ENCODE measurements around the gene GRAP. TPM values are rescaled to one million over a fixed set of nuclear protein-coding genes. Genes with fewer than 3 reads are reported as not detected.

The GRAP gene
- total and polyA plus RNA-seq, 9 of the 15 experiments (the other 6 are each of a cell fraction or from before 2014, with no cell fraction given), result 0.07 to 0.41 (median 0.19) TPM; not detected in 5

DNA sequence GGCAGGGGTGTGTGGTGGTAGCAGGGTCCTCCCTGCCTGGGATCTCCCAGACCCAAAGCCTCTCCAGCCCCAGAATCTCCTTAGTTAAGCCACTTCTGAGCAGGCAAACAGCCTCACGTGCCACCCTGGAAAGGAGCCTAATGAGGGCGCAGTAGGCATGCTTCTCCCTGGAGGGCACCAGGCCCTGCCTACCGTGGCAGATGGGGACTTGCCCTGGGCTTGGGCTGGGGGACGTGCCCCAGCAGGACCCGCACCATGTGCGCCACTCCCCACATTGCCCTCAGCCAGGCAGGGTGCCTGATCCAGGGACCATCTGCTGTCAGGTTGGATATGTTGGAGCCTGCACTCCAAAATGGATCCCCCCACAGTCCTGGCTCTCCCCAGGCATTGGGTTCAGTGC lies 56.4 kb downstream of the GRAP start:
- ChIA-PET POLR2A (no interaction called here), CTCF (ENCODE audit: low intra/inter-chr PET ratio) (no interaction called here)
- no peak overlapping the region for H3K9ac ChIP-seq (ENCODE audit: insufficient read depth in 1 of 2, low read depth in 2 of 2, low read length in 2 of 2)
- peaks cover 5% of the 10 kb centered on the region; the same call in 1 of the 2 replicates for H4K20me1 ChIP-seq (replicated peaks; ENCODE audit: control insufficient read depth, insufficient read depth, low read length)
- H3K79me2 ChIP-seq (ENCODE audit: control insufficient read depth, insufficient read depth, low read length), result 0 out of 3 replicates have a peak, but pooled peaks cover 3% of the 10 kb centered on the region
- peaks cover 10% of the 10 kb centered on the region; the same call in 1 of the 3 replicates for H3K36me3 ChIP-seq (ENCODE audit: control insufficient read depth, insufficient read depth, low read length)
- in situ Hi-C loops (cut with MboI), result no loop called here
- BruUV-seq (replicated peaks), result no TSS peak
- FAIRE-seq, result no peak
- H2AFZ ChIP-seq (ENCODE audit: low read depth, low read length), result no peak overlapping the region
- H3K27me3 ChIP-seq (ENCODE audit: control insufficient read depth in 2 of 2, insufficient read depth in 2 of 2, low read length in 2 of 2), result no peaks in the 10 kb centered on the region
- WGBS (ENCODE audit: insufficient coverage, low coverage, missing lambda C conversion rate), result 87% methylated on average over 3 of the region's 6 CpGs
- H3K9me1 ChIP-seq (ENCODE audit: control insufficient read depth, insufficient read depth, low read length), result no peaks in the 10 kb centered on the region
- no peak overlapping the region for H3K27ac ChIP-seq (ENCODE audit: extremely low read depth, low read depth, low read length)
- TF ChIP-seq ZNF707 (CRISPR knock-in tag; conservative IDR thresholded peaks at IDR 0.05) (no peak), SIN3B (IDR thresholded peaks at IDR 0.05; ENCODE audit: low read depth) (no peak), CBFA2T3 (IDR thresholded peaks at IDR 0.05) (no peak), PHF8 (IDR thresholded peaks at IDR 0.05; ENCODE audit: borderline replicate concordance, low read length) (no peak), TCF7L2 (IDR thresholded peaks at IDR 0.05; ENCODE audit: low read depth, low read length) (no peak), CHCHD3 (CRISPR knock-in tag; IDR thresholded peaks at IDR 0.05) (no peak), TBP (optimal IDR thresholded peaks at IDR 0.05; ENCODE audit: low read depth, low read length) (no peak), YBX1 (IDR thresholded peaks at IDR 0.05) (no peak), ZNF780A (CRISPR knock-in tag; IDR thresholded peaks at IDR 0.05) (no peak), BACH1 (tag; IDR thresholded peaks at IDR 0.05) (no peak), ZNF184 (CRISPR knock-in tag; IDR thresholded peaks at IDR 0.05) (no peak)
- TF ChIP-seq, protein P1, sequence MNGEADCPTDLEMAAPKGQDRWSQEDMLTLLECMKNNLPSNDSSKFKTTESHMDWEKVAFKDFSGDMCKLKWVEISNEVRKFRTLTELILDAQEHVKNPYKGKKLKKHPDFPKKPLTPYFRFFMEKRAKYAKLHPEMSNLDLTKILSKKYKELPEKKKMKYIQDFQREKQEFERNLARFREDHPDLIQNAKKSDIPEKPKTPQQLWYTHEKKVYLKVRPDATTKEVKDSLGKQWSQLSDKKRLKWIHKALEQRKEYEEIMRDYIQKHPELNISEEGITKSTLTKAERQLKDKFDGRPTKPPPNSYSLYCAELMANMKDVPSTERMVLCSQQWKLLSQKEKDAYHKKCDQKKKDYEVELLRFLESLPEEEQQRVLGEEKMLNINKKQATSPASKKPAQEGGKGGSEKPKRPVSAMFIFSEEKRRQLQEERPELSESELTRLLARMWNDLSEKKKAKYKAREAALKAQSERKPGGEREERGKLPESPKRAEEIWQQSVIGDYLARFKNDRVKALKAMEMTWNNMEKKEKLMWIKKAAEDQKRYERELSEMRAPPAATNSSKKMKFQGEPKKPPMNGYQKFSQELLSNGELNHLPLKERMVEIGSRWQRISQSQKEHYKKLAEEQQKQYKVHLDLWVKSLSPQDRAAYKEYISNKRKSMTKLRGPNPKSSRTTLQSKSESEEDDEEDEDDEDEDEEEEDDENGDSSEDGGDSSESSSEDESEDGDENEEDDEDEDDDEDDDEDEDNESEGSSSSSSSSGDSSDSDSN (IDR thresholded peaks at IDR 0.05; ENCODE audit: borderline replicate concordance in 1 of 2, low read depth in 2 of 2, low read length in 2 of 2), result no peak
- TF ChIP-seq, protein P2, sequence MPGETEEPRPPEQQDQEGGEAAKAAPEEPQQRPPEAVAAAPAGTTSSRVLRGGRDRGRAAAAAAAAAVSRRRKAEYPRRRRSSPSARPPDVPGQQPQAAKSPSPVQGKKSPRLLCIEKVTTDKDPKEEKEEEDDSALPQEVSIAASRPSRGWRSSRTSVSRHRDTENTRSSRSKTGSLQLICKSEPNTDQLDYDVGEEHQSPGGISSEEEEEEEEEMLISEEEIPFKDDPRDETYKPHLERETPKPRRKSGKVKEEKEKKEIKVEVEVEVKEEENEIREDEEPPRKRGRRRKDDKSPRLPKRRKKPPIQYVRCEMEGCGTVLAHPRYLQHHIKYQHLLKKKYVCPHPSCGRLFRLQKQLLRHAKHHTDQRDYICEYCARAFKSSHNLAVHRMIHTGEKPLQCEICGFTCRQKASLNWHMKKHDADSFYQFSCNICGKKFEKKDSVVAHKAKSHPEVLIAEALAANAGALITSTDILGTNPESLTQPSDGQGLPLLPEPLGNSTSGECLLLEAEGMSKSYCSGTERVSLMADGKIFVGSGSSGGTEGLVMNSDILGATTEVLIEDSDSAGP (CRISPR knock-in tag; IDR thresholded peaks at IDR 0.05), result no peak
- no peak overlapping the region for H3K4me3 ChIP-seq
- no peak for ATAC-seq
- peaks cover 0 to 15% of the 10 kb centered on the region in 2 experiments; a peak in 2 of 5 replicates for H3K4me1 ChIP-seq (replicated peaks in 1 of 2; ENCODE audit: control insufficient read depth in 2 of 2, insufficient read depth in 2 of 2, low read length in 2 of 2)
- no peaks in the 10 kb centered on the region for H3K9me3 ChIP-seq (replicated peaks; ENCODE audit: control insufficient read depth, insufficient read depth, low read depth, low read length)
- no peak overlapping the region for H3K4me2 ChIP-seq (ENCODE audit: insufficient read depth, low read length)
- intact Hi-C loops (cut with micrococcal nuclease), result no loop called here
- DNase-seq (ENCODE audit: extremely low read depth in 1 of 4, low spot score in 3 of 4), result no peak

Measured in K562 (cell line).